ENCODE results near the gene E2F4.

DNA sequence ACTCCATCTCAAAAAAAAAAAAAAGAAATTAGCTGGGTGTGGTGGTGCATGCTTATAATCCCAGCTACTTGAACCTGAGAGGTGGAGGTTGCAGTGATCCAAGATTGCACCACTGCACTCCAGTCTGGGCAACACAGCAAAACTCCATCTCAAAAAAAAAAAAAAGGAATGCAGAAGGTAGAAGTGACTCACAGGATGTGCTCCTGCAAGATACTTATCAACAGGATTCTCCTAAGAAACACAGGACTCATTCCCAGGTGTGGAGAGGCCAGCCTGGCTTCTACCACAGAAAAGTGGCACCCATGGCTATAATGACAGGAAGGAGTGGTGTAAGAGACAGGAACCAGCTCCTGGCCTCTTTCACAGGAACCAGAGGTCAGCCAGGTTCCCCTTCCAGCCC lies 20.8 kb downstream of the E2F4 start:
- TF ChIP-seq CTCF (IDR thresholded peaks at IDR 0.05; ENCODE audit: insufficient read depth, low read length, poor library complexity, severe bottlenecking): no peak
- TF ChIP-seq EZH2phosphoT487 (conservative IDR thresholded peaks at IDR 0.05; ENCODE audit: low read length): no peak

Data from SU-DHL-6 (cell line).